HepG2 (cell line): Measurements from ENCODE around the gene SUMO1. TPM values are rescaled to one million over a fixed set of nuclear protein-coding genes. Genes with fewer than 3 reads are reported as not detected.

Source experiments
- CBX1 ChIP-seq: IDR thresholded peaks from one replicate; pipeline ENCODE4 v1.6.1; 2016; ENCODE audit warnings: antibody characterized with exemption, low read depth
- CSRNP2 ChIP-seq: sonication (generic); formaldehyde crosslinking; conservative IDR thresholded peaks from 2 replicates; pipeline ENCODE4 v1.8.0; 2022; ENCODE audit warnings: low read depth, missing genetic modification reagents
- EED ChIP-seq: sonication (generic); formaldehyde crosslinking; IDR thresholded peaks from 2 replicates; pipeline ENCODE4 v1.5.0; 2020; ENCODE audit warnings: mild to moderate bottlenecking, missing genetic modification reagents
- NRL ChIP-seq: sonication (generic); formaldehyde crosslinking; IDR thresholded peaks from 2 replicates; pipeline ENCODE4 v1.5.0; 2020; ENCODE audit warnings: missing genetic modification reagents, mild to moderate bottlenecking, moderate library complexity, borderline replicate concordance
- POLR2G ChIP-seq: fragments of 200-400 bp; formaldehyde crosslinking; IDR thresholded peaks from 2 replicates; pipeline ENCODE4 v1.6.1; 2018; ENCODE audit warnings: mild to moderate bottlenecking, low read depth, low read length, moderate library complexity
- SMC3 ChIP-seq: IDR thresholded peaks from 2 replicates; pipeline ENCODE4 v1.6.1; 2011; ENCODE audit warnings: low read length, improper control_type of control experiment
- SNAI1 ChIP-seq: sonication (generic); formaldehyde crosslinking; IDR thresholded peaks from 2 replicates; pipeline ENCODE4 v1.5.0; 2020; ENCODE audit warnings: mild to moderate bottlenecking, missing genetic modification reagents, borderline replicate concordance
- SP5 ChIP-seq: IDR thresholded peaks from 2 replicates; pipeline ENCODE4 v1.6.1; 2016; ENCODE audit warnings: low read depth, borderline replicate concordance
- SSRP1 ChIP-seq: IDR thresholded peaks from 2 replicates; pipeline ENCODE4 v1.6.1; 2016; ENCODE audit warnings: control low read depth
- ZBTB38 ChIP-seq: sonication (generic); formaldehyde crosslinking; IDR thresholded peaks from 2 replicates; pipeline ENCODE4 v1.5.1; 2020; ENCODE audit warnings: mild to moderate bottlenecking, missing genetic modification reagents
- ZBTB4 ChIP-seq: sonication (generic); formaldehyde crosslinking; IDR thresholded peaks from 2 replicates; pipeline ENCODE4 v1.4.0; 2020; ENCODE audit warnings: missing genetic modification reagents, mild to moderate bottlenecking, borderline replicate concordance
- ZFP37 ChIP-seq: sonication (generic); formaldehyde crosslinking; IDR thresholded peaks from 2 replicates; pipeline ENCODE4 v1.4.0; 2020; ENCODE audit warnings: missing genetic modification reagents, borderline replicate concordance
- ZFP62 ChIP-seq: sonication (generic); formaldehyde crosslinking; IDR thresholded peaks from 2 replicates; pipeline ENCODE4 v1.4.0; 2020; ENCODE audit warnings: missing genetic modification reagents
- ZKSCAN8 ChIP-seq: IDR thresholded peaks from 2 replicates; pipeline ENCODE4 v1.6.1; 2016; ENCODE audit warnings: borderline replicate concordance, missing genetic modification reagents, missing compliant biosample characterization
- ZNF280D ChIP-seq: sonication (generic); formaldehyde crosslinking; IDR thresholded peaks from 2 replicates; pipeline ENCODE4 v1.5.1; 2020; ENCODE audit warnings: mild to moderate bottlenecking, missing genetic modification reagents
- ZNF34 ChIP-seq: sonication (generic); formaldehyde crosslinking; IDR thresholded peaks from 2 replicates; pipeline ENCODE4 v1.4.0; 2020; ENCODE audit warnings: mild to moderate bottlenecking, missing genetic modification reagents, borderline replicate concordance
- ZNF431 ChIP-seq: sonication (generic); formaldehyde crosslinking; IDR thresholded peaks from 2 replicates; pipeline ENCODE4 v1.9.0; 2022; ENCODE audit warnings: missing genetic modification reagents, low read depth, mild to moderate bottlenecking, borderline replicate concordance
- ZNF720 ChIP-seq: sonication (generic); formaldehyde crosslinking; IDR thresholded peaks from 2 replicates; pipeline ENCODE4 v1.4.0; 2020; ENCODE audit warnings: missing genetic modification reagents
- ZNF746 ChIP-seq: sonication (generic); formaldehyde crosslinking; IDR thresholded peaks from 2 replicates; pipeline ENCODE4 v1.8.0; 2022; ENCODE audit warnings: mild to moderate bottlenecking, missing genetic modification reagents
- polyA plus RNA-seq, 8 experiments: library from polyadenylated mRNA; depleted of rRNA in 3 of 8; stranded (reverse) in 7 of 8; unstranded in 1 of 8; fragments of >200 nt; fragmentation: Illumina TruSeq in 4 of 8; extraction: Trizol in 4 of 8; gene quantifications; 2 replicates each; pipeline versions ENCODE4 v1.2.1 to v1.2.3, GENCODE V29; 2011 to 2016; ENCODE audit warnings: low read depth in 4 of 8, missing spikeins in 1 of 8, mixed read lengths in 1 of 8; ENCODE audit not compliant: insufficient read depth in 1 of 8
- total RNA-seq, 5 experiments: library from RNA; depleted of rRNA; stranded (reverse); fragments of >200 nt; fragmentation: Illumina TruSeq; extraction: Trizol; gene quantifications; 2 replicates each; pipeline ENCODE4 v1.2.3, GENCODE V29; 2016; ENCODE audit warnings: low read depth in 1 of 5

SUMO1 gene
- total and polyA plus RNA-seq, 2 of the 13 experiments (the other 11 are each of a cell fraction or from before 2014, with no cell fraction given), result 101 to 173 TPM

- TF ChIP-seq ZNF280D (CRISPR knock-in tag) (peak; percentile 89), SNAI1 (CRISPR knock-in tag) (peak; percentile 92), ZKSCAN8 (no peak), CSRNP2 (CRISPR knock-in tag) (0 out of 2 replicates have a peak, but pooled peaks have one; percentile 27), ZFP62 (CRISPR knock-in tag) (no peak), CBX1 (no peak), EED (peak; percentile 38), POLR2G (peak; percentile 97), SMC3 (no peak), SSRP1 (CRISPR knock-in tag) (no peak), ZNF746 (CRISPR knock-in tag) (peak; percentile 84), ZBTB4 (CRISPR knock-in tag) (no peak; the same call in 1 of the 2 replicates), ZNF431 (CRISPR knock-in tag) (peak; percentile 80; the same call in 1 of the 2 replicates), ZNF720 (CRISPR knock-in tag) (no peak), ZNF34 (CRISPR knock-in tag) (no peak), ZBTB38 (peak; percentile 70), ZFP37 (CRISPR knock-in tag) (peak; percentile 61; the same call in 1 of the 2 replicates), SP5 (CRISPR knock-in tag) (0 out of 2 replicates have a peak, but pooled peaks have one; percentile 50), NRL (peak; percentile 38; the same call in 1 of the 2 replicates)
Observed at GRCh38 chr2:202238234-202239197, at the start of gene SUMO1 (continued).
